ENCODE data around the gene SLC12A1.

Gene SLC12A1

GRCh38 chr15:48225771-48226170, 19.7 kb downstream of the SLC12A1 start:
- no peak overlapping the region for H3K27ac ChIP-seq
- no peak for DNase-seq (ENCODE audit: low spot score)
- CTCF ChIA-PET, result no interaction called here
- POLR2A ChIA-PET (ENCODE audit: low non-redundant PET), result no interaction called here
- TF ChIP-seq, protein P1, sequence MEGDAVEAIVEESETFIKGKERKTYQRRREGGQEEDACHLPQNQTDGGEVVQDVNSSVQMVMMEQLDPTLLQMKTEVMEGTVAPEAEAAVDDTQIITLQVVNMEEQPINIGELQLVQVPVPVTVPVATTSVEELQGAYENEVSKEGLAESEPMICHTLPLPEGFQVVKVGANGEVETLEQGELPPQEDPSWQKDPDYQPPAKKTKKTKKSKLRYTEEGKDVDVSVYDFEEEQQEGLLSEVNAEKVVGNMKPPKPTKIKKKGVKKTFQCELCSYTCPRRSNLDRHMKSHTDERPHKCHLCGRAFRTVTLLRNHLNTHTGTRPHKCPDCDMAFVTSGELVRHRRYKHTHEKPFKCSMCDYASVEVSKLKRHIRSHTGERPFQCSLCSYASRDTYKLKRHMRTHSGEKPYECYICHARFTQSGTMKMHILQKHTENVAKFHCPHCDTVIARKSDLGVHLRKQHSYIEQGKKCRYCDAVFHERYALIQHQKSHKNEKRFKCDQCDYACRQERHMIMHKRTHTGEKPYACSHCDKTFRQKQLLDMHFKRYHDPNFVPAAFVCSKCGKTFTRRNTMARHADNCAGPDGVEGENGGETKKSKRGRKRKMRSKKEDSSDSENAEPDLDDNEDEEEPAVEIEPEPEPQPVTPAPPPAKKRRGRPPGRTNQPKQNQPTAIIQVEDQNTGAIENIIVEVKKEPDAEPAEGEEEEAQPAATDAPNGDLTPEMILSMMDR (conservative IDR thresholded peaks at IDR 0.05; ENCODE audit: low read depth), result no peak

GRCh38 chr15:48230498-48230897, 24.4 kb downstream of the SLC12A1 start:
- CTCF ChIA-PET, result interaction anchor here (0.6 kb wide), 1 partner anchor 10 kb away, joined by 5 read pairs; no protein-coding TSS in a partner anchor
- POLR2A ChIA-PET (ENCODE audit: low non-redundant PET), result no interaction called here
- TF ChIP-seq, protein P1 (conservative IDR thresholded peaks at IDR 0.05; ENCODE audit: low read depth), result no peak
- DNase-seq (ENCODE audit: low spot score), result no peak
- no peak overlapping the region for H3K27ac ChIP-seq

- DNase-seq (ENCODE audit: low spot score), result no peak
- ChIA-PET CTCF (no interaction called here), POLR2A (ENCODE audit: low non-redundant PET) (no interaction called here)
- no peak overlapping the region for H3K27ac ChIP-seq
- TF ChIP-seq, protein P1 (conservative IDR thresholded peaks at IDR 0.05; ENCODE audit: low read depth), result no peak
Observed at GRCh38 chr15:48233246-48233645, 27.1 kb downstream of the SLC12A1 start.

GRCh38 chr15:48239334-48239733, 33.2 kb downstream of the SLC12A1 start:
- H3K27ac ChIP-seq, result no peak overlapping the region
- DNase-seq (ENCODE audit: low spot score), result no peak
- TF ChIP-seq, protein P1 (conservative IDR thresholded peaks at IDR 0.05; ENCODE audit: low read depth), result no peak
- POLR2A ChIA-PET (ENCODE audit: low non-redundant PET), result no interaction called here
- CTCF ChIA-PET, result interaction anchor here (0.8 kb wide), 1 partner anchor 18 kb away, joined by 3 read pairs; no protein-coding TSS in a partner anchor

DNA sequence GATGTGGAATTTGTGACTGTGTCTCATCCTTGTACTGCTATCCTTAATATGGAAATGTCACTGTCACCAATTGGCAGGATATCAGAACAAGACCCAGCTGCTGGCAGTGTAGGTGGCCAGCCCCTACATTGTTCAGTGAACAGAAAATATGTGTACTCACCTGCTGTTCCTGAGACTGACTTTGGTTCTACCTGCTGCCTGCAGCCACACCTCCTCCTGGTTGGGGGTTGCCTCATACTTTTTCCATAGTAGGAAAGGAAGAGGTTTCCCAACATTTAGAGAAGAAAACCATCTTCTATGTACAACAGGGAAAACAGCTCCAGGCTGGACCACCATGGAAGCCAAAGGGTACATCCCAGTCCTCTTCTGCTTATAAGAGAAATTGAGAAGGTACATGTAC, 35.9 kb downstream of the SLC12A1 start:
- TF ChIP-seq, protein P1 (conservative IDR thresholded peaks at IDR 0.05; ENCODE audit: low read depth), result no peak
- ChIA-PET POLR2A (ENCODE audit: low non-redundant PET) (no interaction called here), CTCF (interaction anchor here (0.6 to 1.1 kb wide), 2 partner anchors 130 to 988 kb away, joined by 3 to 5 read pairs; no protein-coding TSS in a partner anchor)
- H3K27ac ChIP-seq, result no peak overlapping the region
- no peak for DNase-seq (ENCODE audit: low spot score)

DNA sequence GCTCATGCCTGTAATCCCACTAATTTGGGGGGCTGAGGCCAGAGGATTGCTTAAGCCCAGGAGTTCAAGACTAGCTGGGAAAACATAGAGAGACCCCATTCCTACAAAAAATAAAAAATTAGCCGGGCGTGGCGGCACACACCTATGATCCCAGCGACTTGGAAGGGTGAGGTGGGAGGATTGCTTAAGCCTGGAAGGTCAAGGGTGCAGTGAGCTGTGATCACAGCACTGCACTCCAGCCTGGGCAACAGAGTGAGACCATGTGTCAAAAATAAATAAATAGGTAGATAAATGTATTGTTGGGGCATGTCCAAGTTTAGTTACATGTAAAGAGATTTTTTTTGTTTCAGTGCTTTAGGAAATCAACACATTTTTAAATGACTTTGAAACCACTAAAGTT, 36.4 kb downstream of the SLC12A1 start:
- POLR2A ChIA-PET (ENCODE audit: low non-redundant PET), result no interaction called here
- TF ChIP-seq, protein P1 (conservative IDR thresholded peaks at IDR 0.05; ENCODE audit: low read depth), result no peak
- CTCF ChIA-PET, result interaction anchor here (0.6 kb wide), 1 partner anchor 989 kb away, joined by 3 read pairs; no protein-coding TSS in a partner anchor
- no peak for DNase-seq (ENCODE audit: low spot score)
- H3K27ac ChIP-seq, result no peak overlapping the region

- TF ChIP-seq, protein P1 (conservative IDR thresholded peaks at IDR 0.05; ENCODE audit: low read depth), result no peak
- peak; percentile 38 for DNase-seq (ENCODE audit: low spot score)
- CTCF ChIA-PET, result no interaction called here
- no peak overlapping the region for H3K27ac ChIP-seq
- POLR2A ChIA-PET (ENCODE audit: low non-redundant PET), result no interaction called here
Observed at GRCh38 chr15:48244921-48245320, 38.8 kb downstream of the SLC12A1 start.
